MCF 10A (cell line): ENCODE results near the gene TEAD1. TPM values are rescaled to one million over a fixed set of nuclear protein-coding genes. Genes with fewer than 3 reads are reported as not detected.

Source experiments
- BruUV-seq: library from RNA; stranded (reverse); fragments of 400-500 nt; replicated peaks from 2 replicates; lab custom pipeline; 2021; lab: Mats Ljungman, UMichigan
- CTCF ChIA-PET: fragments of 300-600 bp; sonication (Branson Sonifier 250); formaldehyde crosslinking; extraction: SDS; loops from one replicate; lab custom pipeline; 2021; ENCODE audit warnings: antibody characterized with exemption, inconsistent platforms; lab: Yijun Ruan, JAX
- POLR2A ChIA-PET: fragments of 300-600, 350-650 bp; sonication (Branson Sonifier 250); formaldehyde crosslinking; extraction: SDS; loops from one replicate; lab custom pipeline; 2020; ENCODE audit warnings: antibody characterized with exemption, inconsistent platforms; lab: Yijun Ruan, JAX
- DNase-seq: peaks from one replicate; pipeline ENCODE4 v3.0.0-alpha.2; 2018; ENCODE audit not compliant: unreplicated experiment
- H3K27ac Mint-ChIP-seq: one replicate; pipeline ENCODE4 v1.8.0; 2022; ENCODE audit warnings: mild to moderate bottlenecking, low read depth, mixed read lengths; ENCODE audit not compliant: unreplicated experiment
- H3K27me3 Mint-ChIP-seq: one replicate; pipeline ENCODE4 v1.8.0; 2022; ENCODE audit warnings: mixed read lengths; ENCODE audit not compliant: insufficient read depth, unreplicated experiment
- H3K36me3 Mint-ChIP-seq: one replicate; pipeline ENCODE4 v1.8.0; 2022; ENCODE audit warnings: mild to moderate bottlenecking, moderate library complexity, mixed read lengths; ENCODE audit not compliant: insufficient read depth, unreplicated experiment
- H3K4me1 Mint-ChIP-seq: one replicate; pipeline ENCODE4 v1.8.0; 2022; ENCODE audit warnings: mixed read lengths; ENCODE audit not compliant: insufficient read depth, unreplicated experiment
- H3K4me3 Mint-ChIP-seq: one replicate; pipeline ENCODE4 v1.8.0; 2022; ENCODE audit warnings: mild to moderate bottlenecking, moderate library complexity, mixed read lengths; ENCODE audit not compliant: unreplicated experiment
- H3K9me3 Mint-ChIP-seq: one replicate; pipeline ENCODE4 v1.8.0; 2022; ENCODE audit warnings: mixed read lengths; ENCODE audit not compliant: unreplicated experiment
- intact Hi-C: fragments of 100-400 bp; cut with micrococcal nuclease; formaldehyde crosslinking; loops from 2 replicates; pipeline ENCODE4 v1.14.1; 2022
- total RNA-seq: library from RNA; stranded (reverse); gene quantifications from 2 replicates; pipeline ENCODE4 v1.2.3, GENCODE V29; 2022
- TF ChIP-seq, protein P1 (sequence below): fragments of 200-600 bp; IDR thresholded peaks from one replicate; pipeline ENCODE4 v1.8.0; 2022; ENCODE audit warnings: antibody characterized with exemption, mild to moderate bottlenecking; ENCODE audit not compliant: unreplicated experiment

The TEAD1 gene
- total RNA-seq, 1 experiment from 2014 or later: 123 TPM

DNA sequence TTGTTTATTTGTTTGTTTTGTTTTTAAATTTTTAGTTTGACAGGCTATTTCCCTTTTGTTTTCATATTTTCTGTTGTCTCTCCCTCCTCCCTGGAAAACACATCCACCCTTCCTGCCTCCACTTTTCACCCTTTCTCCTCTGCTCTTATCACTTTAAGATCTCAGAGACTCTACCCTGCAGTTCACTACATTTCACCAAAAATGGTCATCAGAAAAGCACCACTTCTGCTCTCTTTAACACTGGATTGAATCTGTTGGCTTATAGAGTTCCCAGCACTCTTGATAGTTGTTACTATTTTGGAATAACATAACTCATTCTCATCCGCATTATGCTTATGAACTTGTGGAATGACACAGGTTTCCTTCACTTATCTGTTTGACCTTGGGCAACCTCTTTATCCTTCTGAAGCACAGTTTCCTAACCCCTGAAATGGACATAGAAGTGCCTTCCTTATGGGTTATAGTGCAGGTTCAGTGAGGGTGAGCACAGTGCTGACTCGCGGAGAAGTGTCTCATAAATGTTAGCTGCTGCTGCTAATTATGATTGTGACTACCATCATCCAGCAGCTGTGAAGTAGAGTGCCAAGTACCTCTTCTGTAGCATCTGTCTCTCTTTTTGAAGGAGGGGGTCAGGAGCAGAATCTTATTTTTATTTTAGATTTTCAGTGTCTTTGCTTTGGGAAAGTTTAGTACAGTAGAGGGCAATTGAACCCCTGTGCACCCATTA, 15.0 kb downstream of the TEAD1 start:
- H3K4me3 Mint-ChIP-seq: no peak overlapping the region
- POLR2A ChIA-PET: interaction anchor here (0.7 to 11.2 kb wide), 2 partner anchors 10 to 111 kb away, joined by 3 to 248 read pairs; no protein-coding TSS in a partner anchor
- peaks cover 23% of the 10 kb centered on the region for H3K36me3 Mint-ChIP-seq
- peaks cover 76% of the 10 kb centered on the region for H3K4me1 Mint-ChIP-seq
- TF ChIP-seq, protein P1, sequence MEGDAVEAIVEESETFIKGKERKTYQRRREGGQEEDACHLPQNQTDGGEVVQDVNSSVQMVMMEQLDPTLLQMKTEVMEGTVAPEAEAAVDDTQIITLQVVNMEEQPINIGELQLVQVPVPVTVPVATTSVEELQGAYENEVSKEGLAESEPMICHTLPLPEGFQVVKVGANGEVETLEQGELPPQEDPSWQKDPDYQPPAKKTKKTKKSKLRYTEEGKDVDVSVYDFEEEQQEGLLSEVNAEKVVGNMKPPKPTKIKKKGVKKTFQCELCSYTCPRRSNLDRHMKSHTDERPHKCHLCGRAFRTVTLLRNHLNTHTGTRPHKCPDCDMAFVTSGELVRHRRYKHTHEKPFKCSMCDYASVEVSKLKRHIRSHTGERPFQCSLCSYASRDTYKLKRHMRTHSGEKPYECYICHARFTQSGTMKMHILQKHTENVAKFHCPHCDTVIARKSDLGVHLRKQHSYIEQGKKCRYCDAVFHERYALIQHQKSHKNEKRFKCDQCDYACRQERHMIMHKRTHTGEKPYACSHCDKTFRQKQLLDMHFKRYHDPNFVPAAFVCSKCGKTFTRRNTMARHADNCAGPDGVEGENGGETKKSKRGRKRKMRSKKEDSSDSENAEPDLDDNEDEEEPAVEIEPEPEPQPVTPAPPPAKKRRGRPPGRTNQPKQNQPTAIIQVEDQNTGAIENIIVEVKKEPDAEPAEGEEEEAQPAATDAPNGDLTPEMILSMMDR: no peak
- H3K27ac Mint-ChIP-seq: no peak overlapping the region
- no TSS peak for BruUV-seq
- CTCF ChIA-PET: interaction anchor here (0.7 kb wide), 1 partner anchor 165 kb away, joined by 4 read pairs; no protein-coding TSS in a partner anchor
- intact Hi-C loops: no loop called here
- H3K9me3 Mint-ChIP-seq: no peaks in the 10 kb centered on the region
- H3K27me3 Mint-ChIP-seq: no peaks in the 10 kb centered on the region
- DNase-seq: no peak

DNA sequence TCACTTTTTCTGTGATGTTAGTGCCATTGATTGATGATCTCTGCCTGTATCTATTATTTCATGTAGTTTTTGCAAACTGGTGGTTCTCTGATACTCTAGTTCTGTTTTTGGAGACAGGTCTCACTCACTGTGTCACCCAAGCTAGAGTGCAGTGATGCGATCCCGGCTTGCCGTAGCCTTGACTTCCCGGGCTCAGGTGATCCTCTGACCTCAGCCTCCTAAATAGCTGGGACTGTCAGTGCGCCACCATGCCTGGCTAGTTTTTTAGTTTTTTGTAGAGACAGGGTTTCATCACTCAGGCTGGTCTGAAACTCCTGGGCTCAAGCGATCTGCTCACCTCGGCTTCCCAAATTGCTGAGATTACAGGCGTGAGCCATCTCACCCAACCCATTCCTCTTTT, 16.4 kb downstream of the TEAD1 start:
- H3K27me3 Mint-ChIP-seq: no peaks in the 10 kb centered on the region
- H3K4me3 Mint-ChIP-seq: no peak overlapping the region
- peaks cover 15% of the 10 kb centered on the region for H3K36me3 Mint-ChIP-seq
- DNase-seq: no peak
- CTCF ChIA-PET: interaction anchor here (0.7 to 1.8 kb wide), 2 partner anchors 13 to 97 kb away, joined by 3 to 8 read pairs; no protein-coding TSS in a partner anchor
- TF ChIP-seq, protein P1: no peak
- peak overlapping the region; percentile 43 for H3K27ac Mint-ChIP-seq
- intact Hi-C loops: no loop called here
- POLR2A ChIA-PET: interaction anchor here (11.2 kb wide), 1 partner anchor 11 kb away, joined by 248 read pairs; no protein-coding TSS in a partner anchor
- BruUV-seq: no TSS peak
- peaks cover 74% of the 10 kb centered on the region for H3K4me1 Mint-ChIP-seq
- no peaks in the 10 kb centered on the region for H3K9me3 Mint-ChIP-seq

DNA sequence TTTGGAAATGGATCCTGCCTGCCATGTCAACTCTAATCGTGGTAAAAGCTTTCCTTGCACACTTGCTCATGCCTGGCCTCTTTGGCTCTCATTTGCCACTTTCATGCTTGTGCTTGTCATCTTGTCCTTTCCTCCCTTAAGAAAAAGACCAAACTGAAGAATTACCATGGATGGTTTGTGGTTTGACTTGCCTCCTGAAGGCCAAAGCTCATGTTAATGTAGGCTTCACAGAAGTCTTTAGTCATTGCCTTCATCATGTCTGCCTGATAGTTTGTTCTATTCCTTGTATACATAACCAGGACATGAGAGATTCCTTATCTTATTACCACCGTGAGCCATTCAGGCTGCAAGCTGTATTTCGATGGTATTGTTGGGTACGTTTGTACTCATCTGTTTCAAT, 17.3 kb downstream of the TEAD1 start:
- BruUV-seq: no TSS peak
- ChIA-PET CTCF (interaction anchor here (0.6 to 1.8 kb wide), 5 partner anchors 11 to 198 kb away, joined by 3 to 8 read pairs (median 5); no protein-coding TSS in a partner anchor), POLR2A (interaction anchor here (0.9 to 11.2 kb wide), 9 partner anchors 8 to 109 kb away, joined by 3 to 248 read pairs (median 23); no protein-coding TSS in a partner anchor)
- Mint-ChIP-seq H3K27ac (no peak overlapping the region), H3K9me3 (no peaks in the 10 kb centered on the region), H3K36me3 (peaks cover 15% of the 10 kb centered on the region), H3K4me3 (no peak overlapping the region), H3K27me3 (no peaks in the 10 kb centered on the region), H3K4me1 (peaks cover 74% of the 10 kb centered on the region)
- intact Hi-C loops: no loop called here
- DNase-seq: no peak
- TF ChIP-seq, protein P1: no peak
